Spleen (tissue), 7 donors: ENCODE results near the gene QKI.

Source experiments
- CTCF ChIP-seq, 11 experiments: fragments of 200-600 bp in 7 of 11; fragments of 450-650 bp in 4 of 11; sonication (generic) in 4 of 11; IDR thresholded peaks in 8 of 11; conservative IDR thresholded peaks in 3 of 11; 1 replicate in 7 of 11; 2 replicates in 4 of 11; pipeline versions ENCODE4 v1.4.0 to v1.8.0; 2016 to 2021; ENCODE audit warnings: antibody characterized with exemption in 11 of 11, inconsistent platforms in 4 of 11, mild to moderate bottlenecking in 1 of 11
- POLR2AphosphoS5 ChIP-seq, 3 donors: sonication (generic); formaldehyde crosslinking; IDR thresholded peaks; one replicate each; pipeline ENCODE4 v1.5.1; 2017; ENCODE audit warnings: antibody characterized with exemption in 3 of 3
- donor health status: DM: no; HTN: no; CAD: no; lungs with moderate emphysema.
- donor health status: DM: no; HTN: no; CAD: no.
- donor health status: DM: no; HTN: no; CAD: no.

GRCh38 chr6:163545370-163545769 is 130.9 kb downstream of the QKI start:
- TF ChIP-seq CTCF (IDR thresholded peaks at IDR 0.05 in 8 of 11, conservative IDR thresholded peaks at IDR 0.05 in 3 of 11) (no peak), POLR2AphosphoS5 (IDR thresholded peaks at IDR 0.05) (no peak)
